WTC11 (cell line): ENCODE results near the gene MIA2. TPM values are rescaled to one million over a fixed set of nuclear protein-coding genes. Genes with fewer than 3 reads are reported as not detected.

ENCODE experiments used
- ATAC-seq: fragments of 200-7000 bp; cut with Tn5 transposase; 2 replicates; pipeline ENCODE4 v1.10.0; 2021; ENCODE audit warnings: mild to moderate bottlenecking, moderate library complexity
- CTCF ChIA-PET: fragments of 300-600 bp; sonication (Branson Sonifier 250); formaldehyde crosslinking; loops from one replicate; lab custom pipeline; 2021; ENCODE audit warnings: antibody characterized with exemption; lab: Charles Lee
- POLR2A ChIA-PET: fragments of 350-600 bp; sonication (Branson Sonifier 250); formaldehyde crosslinking; loops from one replicate; lab custom pipeline; 2021; ENCODE audit warnings: antibody characterized with exemption; lab: Charles Lee
- DNase-seq: peaks from one replicate; pipeline ENCODE4 v3.0.0; 2021; ENCODE audit warnings: low spot score
- H3K27ac Mint-ChIP-seq: 2 replicates; pipeline ENCODE4 v1.8.0; 2021; ENCODE audit warnings: mixed read lengths
- H3K27me3 Mint-ChIP-seq: 2 replicates; pipeline ENCODE4 v1.8.0; 2021; ENCODE audit warnings: low read depth, mild to moderate bottlenecking, moderate library complexity, mixed read lengths
- H3K36me3 Mint-ChIP-seq: 2 replicates; pipeline ENCODE4 v1.8.0; 2021; ENCODE audit warnings: mixed read lengths
- H3K4me1 Mint-ChIP-seq: 2 replicates; pipeline ENCODE4 v1.8.0; 2022; ENCODE audit warnings: mixed read lengths
- H3K4me3 Mint-ChIP-seq: 2 replicates; pipeline ENCODE4 v1.8.0; 2021; ENCODE audit warnings: mild to moderate bottlenecking, moderate library complexity, mixed read lengths
- H3K9me3 Mint-ChIP-seq: 2 replicates; pipeline ENCODE4 v1.8.0; 2021; ENCODE audit warnings: mixed read lengths
- ATF1 ChIP-seq: sonication (generic); formaldehyde crosslinking; IDR thresholded peaks from 2 replicates; pipeline ENCODE4 v1.8.1; 2023; ENCODE audit warnings: mild to moderate bottlenecking, moderate library complexity, missing genetic modification reagents
- ATF6 ChIP-seq: sonication (generic); formaldehyde crosslinking; IDR thresholded peaks from 2 replicates; pipeline ENCODE4 v1.8.1; 2023; ENCODE audit warnings: mild to moderate bottlenecking, missing genetic modification reagents
- ELF4 ChIP-seq: sonication (generic); formaldehyde crosslinking; IDR thresholded peaks from 2 replicates; pipeline ENCODE4 v1.8.1; 2022; ENCODE audit warnings: low read depth, mild to moderate bottlenecking, moderate library complexity, missing genetic modification reagents
- FOXP1 ChIP-seq: sonication (generic); formaldehyde crosslinking; IDR thresholded peaks from 2 replicates; pipeline ENCODE4 v1.8.0; 2022; ENCODE audit warnings: missing genetic modification reagents, mild to moderate bottlenecking, moderate library complexity, borderline replicate concordance
- GABPB1 ChIP-seq: sonication (generic); formaldehyde crosslinking; IDR thresholded peaks from 2 replicates; pipeline ENCODE4 v1.8.1; 2023; ENCODE audit warnings: mild to moderate bottlenecking, missing genetic modification reagents
- IRF1 ChIP-seq: sonication (generic); formaldehyde crosslinking; IDR thresholded peaks from 2 replicates; pipeline ENCODE4 v1.8.0; 2023; ENCODE audit warnings: missing genetic modification reagents
- NFATC4 ChIP-seq: fragments of 250-450 bp; sonication (Bioruptor Pico); IDR thresholded peaks from 2 replicates; pipeline ENCODE4 v1.9.0; 2021; ENCODE audit warnings: mild to moderate bottlenecking
- NR1H2 ChIP-seq: sonication (generic); formaldehyde crosslinking; IDR thresholded peaks from 2 replicates; pipeline ENCODE4 v1.9.0; 2021; ENCODE audit warnings: mild to moderate bottlenecking, moderate library complexity, missing genetic modification reagents
- PREB ChIP-seq: sonication (generic); formaldehyde crosslinking; IDR thresholded peaks from 2 replicates; pipeline ENCODE4 v1.8.1; 2022; ENCODE audit warnings: mild to moderate bottlenecking, missing genetic modification reagents, moderate library complexity, borderline replicate concordance
- PRRX2 ChIP-seq: fragments of 250-450 bp; sonication (Bioruptor Pico); IDR thresholded peaks from 2 replicates; pipeline ENCODE4 v1.8.0; 2021; ENCODE audit warnings: mild to moderate bottlenecking
- RELA ChIP-seq: sonication (generic); formaldehyde crosslinking; IDR thresholded peaks from 2 replicates; pipeline ENCODE4 v1.8.1; 2022; ENCODE audit warnings: missing genetic modification reagents, mild to moderate bottlenecking, borderline replicate concordance
- SP1 ChIP-seq: sonication (generic); formaldehyde crosslinking; conservative IDR thresholded peaks from 2 replicates; pipeline ENCODE4 v1.8.1; 2022; ENCODE audit warnings: missing genetic modification reagents
- USF2 ChIP-seq: sonication (generic); formaldehyde crosslinking; IDR thresholded peaks from 2 replicates; pipeline ENCODE4 v1.8.1; 2023; ENCODE audit warnings: mild to moderate bottlenecking, missing genetic modification reagents, moderate library complexity
- ZMAT4 ChIP-seq: fragments of 250-450 bp; sonication (Bioruptor Pico); IDR thresholded peaks from 2 replicates; pipeline ENCODE4 v1.9.0; 2021; ENCODE audit warnings: mild to moderate bottlenecking
- ZNF121 ChIP-seq: sonication (generic); formaldehyde crosslinking; IDR thresholded peaks from 2 replicates; pipeline ENCODE4 v1.8.0; 2023; ENCODE audit warnings: missing genetic modification reagents
- ZNF423 ChIP-seq: fragments of 250-450 bp; sonication (Bioruptor Pico); IDR thresholded peaks from 2 replicates; pipeline ENCODE4 v2.1.2; 2022; ENCODE audit warnings: mild to moderate bottlenecking, moderate library complexity
- ZNF532 ChIP-seq: fragments of 250-450 bp; sonication (Bioruptor Pico); IDR thresholded peaks from 2 replicates; pipeline ENCODE4 v1.9.0; 2021; ENCODE audit warnings: mild to moderate bottlenecking, borderline replicate concordance
- ZSCAN18 ChIP-seq: fragments of 250-450 bp; sonication (Bioruptor Pico); IDR thresholded peaks from 2 replicates; pipeline ENCODE4 v2.1.2; 2022; ENCODE audit warnings: mild to moderate bottlenecking, moderate library complexity
- total RNA-seq: library from RNA; stranded (reverse); gene quantifications from 3 replicates; pipeline ENCODE4 v1.2.3, GENCODE V29; 2021

Gene MIA2
- total RNA-seq, 1 experiment from 2014 or later, result 11.3 TPM

GRCh38 chr14:39302124-39302810, 68.6 kb downstream of the MIA2 start:
- H3K9me3 Mint-ChIP-seq, result no peaks in the 10 kb centered on the region
- peaks cover 6% of the 10 kb centered on the region; the same call in 1 of the 2 replicates for H3K36me3 Mint-ChIP-seq
- DNase-seq, result no peak
- no peak overlapping the region for H3K27ac Mint-ChIP-seq
- no peaks in the 10 kb centered on the region for H3K27me3 Mint-ChIP-seq
- POLR2A ChIA-PET, result no interaction called here
- CTCF ChIA-PET, result interaction anchor here (1.8 kb wide), 1 partner anchor 71 kb away, joined by 4 read pairs; no protein-coding TSS in a partner anchor
- no peak for ATAC-seq
- H3K4me3 Mint-ChIP-seq, result no peak overlapping the region
- TF ChIP-seq ZMAT4, result no peak
- TF ChIP-seq SP1 (CRISPR knock-in tag), result no peak
- peak; percentile 10; the same call in 1 of the 2 replicates for TF ChIP-seq GABPB1 (CRISPR knock-in tag)
- no peak for TF ChIP-seq FOXP1
- TF ChIP-seq PRRX2 (CRISPR knock-in tag), result no peak
- no peak for TF ChIP-seq ZNF532
- no peak for TF ChIP-seq ATF6 (CRISPR knock-in tag)
- TF ChIP-seq NFATC4 (CRISPR knock-in tag), result no peak
- no peak for TF ChIP-seq PREB (CRISPR knock-in tag)
- no peaks in the 10 kb centered on the region for H3K4me1 Mint-ChIP-seq

GRCh38 chr14:39303115-39303514, 69.4 kb downstream of the MIA2 start:
- no peaks in the 10 kb centered on the region for H3K27me3 Mint-ChIP-seq
- CTCF ChIA-PET, result interaction anchor here (1.8 kb wide), 1 partner anchor 71 kb away, joined by 4 read pairs; no protein-coding TSS in a partner anchor
- no peak for TF ChIP-seq RELA (CRISPR knock-in tag)
- no peak for TF ChIP-seq ELF4 (CRISPR knock-in tag)
- no peak for TF ChIP-seq ATF1 (CRISPR knock-in tag)
- TF ChIP-seq GABPB1 (CRISPR knock-in tag), result no peak
- TF ChIP-seq USF2 (CRISPR knock-in tag), result no peak
- no peak for TF ChIP-seq ATF6 (CRISPR knock-in tag)
- no peak for TF ChIP-seq SP1 (CRISPR knock-in tag)
- TF ChIP-seq NFATC4 (CRISPR knock-in tag), result no peak
- TF ChIP-seq PREB (CRISPR knock-in tag), result no peak
- TF ChIP-seq NR1H2 (CRISPR knock-in tag), result no peak
- TF ChIP-seq ZSCAN18, result no peak
- no peak for TF ChIP-seq IRF1
- no peak for TF ChIP-seq ZNF121 (CRISPR knock-in tag)
- TF ChIP-seq ZNF423 (CRISPR knock-in tag), result no peak

More at GRCh38 chr14:39303115-39303514, 69.4 kb downstream of the MIA2 start:
- Mint-ChIP-seq H3K9me3 (no peaks in the 10 kb centered on the region), H3K36me3 (peaks cover 6% of the 10 kb centered on the region; the same call in 1 of the 2 replicates), H3K4me3 (no peak overlapping the region), H3K27ac (no peak overlapping the region), H3K4me1 (no peaks in the 10 kb centered on the region)
- POLR2A ChIA-PET, result no interaction called here
- ATAC-seq, result no peak
- DNase-seq, result no peak
